H1 (cell line): ENCODE measurements around the gene ERC1. TPM values are rescaled to one million over a fixed set of nuclear protein-coding genes. Genes with fewer than 3 reads are reported as not detected.

ENCODE experiments used
- CTCF ChIA-PET: fragments of 300-600 bp; sonication (Branson Sonifier 250); formaldehyde crosslinking; loops from one replicate; lab custom pipeline; 2021; ENCODE audit not compliant: partially characterized antibody; lab: Charles Lee
- POLR2A ChIA-PET: fragments of 300-600 bp; sonication (Branson Sonifier 250); formaldehyde crosslinking; loops from one replicate; lab custom pipeline; 2021; ENCODE audit warnings: inconsistent platforms; ENCODE audit not compliant: partially characterized antibody; lab: Charles Lee
- DNase-seq, 2 experiments: peaks; one replicate each; pipeline versions ENCODE4 v3.0.0 to v3.0.0-alpha.2; 2010 to 2022; ENCODE audit warnings: low spot score in 2 of 2, low read depth in 1 of 2, mixed read lengths in 1 of 2
- FAIRE-seq: peaks from 2 replicates; lab custom pipeline; 2011; peaks lifted over from hg19 to GRCh38; lab: Jason Lieb, UNC
- H2AFZ ChIP-seq: 2 replicates; pipeline ENCODE4 v1.8.1; 2012; ENCODE audit warnings: low read length, inconsistent platforms
- H2AK5ac ChIP-seq: 2 replicates; pipeline ENCODE4 v1.6.1; 2013; ENCODE audit warnings: low read depth, low read length
- H2BK120ac ChIP-seq: replicated peaks from 2 replicates; pipeline ENCODE3; 2013; ENCODE audit warnings: low read depth, low read length, inconsistent platforms
- H2BK12ac ChIP-seq: 2 replicates; pipeline ENCODE4 v1.6.1; 2013; ENCODE audit warnings: low read depth, low read length
- H2BK15ac ChIP-seq: 2 replicates; pipeline ENCODE4 v1.6.1; 2013; ENCODE audit warnings: low read length
- H2BK20ac ChIP-seq: 2 replicates; pipeline ENCODE4 v1.6.1; 2013; ENCODE audit warnings: low read length
- H2BK5ac ChIP-seq: 2 replicates; pipeline ENCODE4 v1.6.1; 2013; ENCODE audit warnings: low read depth, low read length
- H3K14ac ChIP-seq: 2 replicates; pipeline ENCODE4 v1.6.1; 2013; ENCODE audit warnings: inconsistent platforms; ENCODE audit not compliant: insufficient read length
- H3K18ac ChIP-seq: 2 replicates; pipeline ENCODE4 v1.6.1; 2013; ENCODE audit warnings: low read length; ENCODE audit errors: extremely low read depth
- H3K23ac ChIP-seq: 2 replicates; pipeline ENCODE4 v1.6.1; 2013; ENCODE audit warnings: inconsistent platforms; ENCODE audit not compliant: insufficient read length
- H3K23me2 ChIP-seq: 2 replicates; pipeline ENCODE4 v1.6.1; 2013; ENCODE audit warnings: low read depth, low read length
- H3K27ac ChIP-seq: 2 replicates; pipeline ENCODE4 v1.6.1; 2011; ENCODE audit warnings: low read depth, low read length, inconsistent platforms
- H3K27me3 ChIP-seq, 4 experiments: replicated peaks in 1 of 4; 1 replicate in 1 of 4; 2 replicates in 3 of 4; pipeline versions ENCODE4 v1.6.1 to v1.8.1; 2011 to 2013; ENCODE audit warnings: low read length in 3 of 4, mild to moderate bottlenecking in 3 of 4, inconsistent platforms in 2 of 4, mixed read lengths in 2 of 4, moderate library complexity in 1 of 4; ENCODE audit not compliant: control insufficient read depth in 3 of 4, insufficient read depth in 3 of 4; ENCODE audit errors: extremely low read depth in 1 of 4
- H3K36me3 ChIP-seq, 4 experiments: 2 replicates each; pipeline versions ENCODE4 v1.6.1 to v1.8.1; 2011 to 2013; ENCODE audit warnings: mild to moderate bottlenecking in 4 of 4, low read length in 3 of 4, moderate library complexity in 2 of 4, control low read depth in 1 of 4, inconsistent platforms in 1 of 4; ENCODE audit not compliant: insufficient read depth in 4 of 4, control insufficient read depth in 2 of 4
- H3K4ac ChIP-seq: replicated peaks from 2 replicates; pipeline ENCODE3; 2013; ENCODE audit warnings: low read length, low read depth, mixed read lengths, inconsistent platforms; ENCODE audit not compliant: insufficient read length
- H3K4me1 ChIP-seq, 4 experiments: replicated peaks in 1 of 4; 1 replicate in 1 of 4; 2 replicates in 3 of 4; pipeline versions ENCODE4 v1.6.1 to v1.8.1; 2011 to 2013; ENCODE audit warnings: low read length in 3 of 4, inconsistent platforms in 2 of 4, mixed read lengths in 1 of 4; ENCODE audit not compliant: insufficient read depth in 4 of 4, control insufficient read depth in 3 of 4
- H3K4me2 ChIP-seq, 2 experiments: 2 replicates each; pipeline versions ENCODE4 v1.6.1 to v1.8.1; 2011 to 2013; ENCODE audit warnings: low read depth in 2 of 2, low read length in 2 of 2, control low read depth in 1 of 2, inconsistent platforms in 1 of 2, mild to moderate bottlenecking in 1 of 2; ENCODE audit not compliant: insufficient read depth in 1 of 2
- H3K4me3 ChIP-seq, 4 experiments: fragments of 200-600, 300-600 bp in 1 of 4; sonication (generic), shearing (Covaris generic), sonication (Bioruptor Twin) in 1 of 4; 2 replicates each; pipeline versions ENCODE4 v1.5.1 to v1.8.1; 2011 to 2016; ENCODE audit warnings: low read length in 4 of 4, low read depth in 3 of 4, control low read depth in 2 of 4, inconsistent platforms in 2 of 4, mild to moderate bottlenecking in 2 of 4, mixed read lengths in 1 of 4, moderate library complexity in 1 of 4; ENCODE audit not compliant: insufficient read depth in 2 of 4; ENCODE audit errors: extremely low read depth in 1 of 4
- H3K56ac ChIP-seq: replicated peaks from 2 replicates; pipeline ENCODE3; 2013; ENCODE audit warnings: low read depth, mild to moderate bottlenecking, mixed read lengths, low read length, inconsistent platforms; ENCODE audit not compliant: insufficient read length
- H3K79me1 ChIP-seq: 2 replicates; pipeline ENCODE4 v1.6.1; 2013; ENCODE audit warnings: low read depth, low read length, control low read depth
- H3K79me2 ChIP-seq, 2 experiments: 2 replicates each; pipeline versions ENCODE4 v1.6.1 to v1.8.1; 2012 to 2013; ENCODE audit warnings: low read length in 2 of 2, mild to moderate bottlenecking in 2 of 2, inconsistent platforms in 1 of 2; ENCODE audit not compliant: insufficient read depth in 2 of 2, control insufficient read depth in 1 of 2
- H3K9ac ChIP-seq, 4 experiments: replicated peaks in 1 of 4; 1 replicate in 1 of 4; 2 replicates in 3 of 4; pipeline versions ENCODE4 v1.6.1 to v1.8.1; 2011 to 2013; ENCODE audit warnings: low read depth in 3 of 4, low read length in 3 of 4, control low read depth in 2 of 4, mild to moderate bottlenecking in 2 of 4, moderate library complexity in 2 of 4, inconsistent platforms in 1 of 4; ENCODE audit errors: extremely low read depth in 1 of 4
- H3K9me3 ChIP-seq, 2 experiments: 2 replicates each; pipeline versions ENCODE4 v1.6.1 to v1.8.1; 2012 to 2013; ENCODE audit warnings: mild to moderate bottlenecking in 2 of 2, moderate library complexity in 2 of 2, control low read depth in 1 of 2, inconsistent platforms in 1 of 2, low read depth in 1 of 2, low read length in 1 of 2, mixed read lengths in 1 of 2; ENCODE audit not compliant: insufficient read depth in 2 of 2
- H4K20me1 ChIP-seq, 2 experiments: replicated peaks in 1 of 2; 2 replicates each; pipeline versions ENCODE3 to v1.8.1; 2011 to 2013; ENCODE audit warnings: inconsistent platforms in 2 of 2, low read length in 2 of 2, mild to moderate bottlenecking in 1 of 2; ENCODE audit not compliant: insufficient read depth in 2 of 2, control insufficient read depth in 1 of 2
- H4K5ac ChIP-seq: 2 replicates; pipeline ENCODE4 v1.6.1; 2013; ENCODE audit warnings: low read length, low read depth, mixed read lengths, inconsistent platforms; ENCODE audit not compliant: insufficient read length
- H4K8ac ChIP-seq: 2 replicates; pipeline ENCODE4 v1.8.0; 2013; ENCODE audit warnings: mild to moderate bottlenecking, moderate library complexity, low read length, inconsistent platforms; ENCODE audit not compliant: insufficient read depth; ENCODE audit errors: extremely low read depth
- H4K91ac ChIP-seq: replicated peaks from 2 replicates; pipeline ENCODE3; 2013; ENCODE audit warnings: low read length, mixed read lengths, inconsistent platforms; ENCODE audit not compliant: insufficient read length
- ATF3 ChIP-seq: IDR thresholded peaks from 2 replicates; pipeline ENCODE4 v1.6.1; 2011; ENCODE audit warnings: low read depth, mild to moderate bottlenecking, low read length; ENCODE audit not compliant: insufficient read depth
- BRCA1 ChIP-seq: IDR thresholded peaks from 2 replicates; pipeline ENCODE4 v1.6.1; 2012; ENCODE audit warnings: low read depth, low read length, improper control_type of control experiment
- CTBP2 ChIP-seq: IDR thresholded peaks from 2 replicates; pipeline ENCODE4 v1.7.0; 2011; ENCODE audit warnings: borderline replicate concordance, mild to moderate bottlenecking, moderate library complexity, mixed read lengths, low read length; ENCODE audit not compliant: insufficient read depth, insufficient read length
- E2F6 ChIP-seq: IDR thresholded peaks from 2 replicates; pipeline ENCODE4 v1.6.1; 2012; ENCODE audit warnings: inconsistent platforms
- HDAC2 ChIP-seq, 2 experiments: fragments of 300-600 bp in 1 of 2; sonication (generic) in 1 of 2; IDR thresholded peaks; 2 replicates each; pipeline ENCODE4 v1.6.1; 2011 to 2012; ENCODE audit warnings: low read depth in 2 of 2, low read length in 2 of 2, mild to moderate bottlenecking in 2 of 2, moderate library complexity in 2 of 2, borderline replicate concordance in 1 of 2, inconsistent platforms in 1 of 2
- MAFK ChIP-seq: IDR thresholded peaks from 2 replicates; pipeline ENCODE4 v1.6.1; 2012; ENCODE audit warnings: low read depth, mild to moderate bottlenecking, improper control_type of control experiment, low read length
- POU5F1 ChIP-seq: IDR thresholded peaks from 2 replicates; pipeline ENCODE4 v1.6.1; 2011; ENCODE audit warnings: low read depth, mild to moderate bottlenecking, low read length, moderate library complexity
- RNF2 ChIP-seq: fragments of 200-900, 300-1000 bp; sonication (generic); IDR thresholded peaks from 2 replicates; pipeline ENCODE4 v1.7.1; 2016; ENCODE audit warnings: borderline replicate concordance, low read depth, mild to moderate bottlenecking, antibody characterized with exemption, low read length; ENCODE audit not compliant: poor library complexity, severe bottlenecking; ENCODE audit errors: missing control alignments
- SIX5 ChIP-seq: IDR thresholded peaks from 2 replicates; pipeline ENCODE4 v1.6.1; 2011; ENCODE audit warnings: mild to moderate bottlenecking, low read depth, low read length
- TEAD4 ChIP-seq: IDR thresholded peaks from 2 replicates; pipeline ENCODE4 v1.6.1; 2012; ENCODE audit warnings: low read depth, low read length, inconsistent platforms, mixed read lengths
- WGBS, 2 experiments: shearing (Covaris generic) in 1 of 2; methylation state at CpG; one replicate each; pipeline versions ENCODE4 v1.1.6 to v1.1.7; 2013 to 2015; ENCODE audit warnings: low lambda C conversion rate in 2 of 2, mixed read lengths in 2 of 2, inconsistent platforms in 1 of 2, low coverage in 1 of 2, missing lambda C conversion rate in 1 of 2; ENCODE audit not compliant: insufficient replicate concordance in 2 of 2, insufficient coverage in 1 of 2, insufficient read length in 1 of 2; ENCODE audit errors: extremely low coverage in 1 of 2, missing lambda C conversion rate in 1 of 2; 5-methylcytosine and 5-hydroxymethylcytosine counted together
- polyA plus RNA-seq, 7 experiments: library from polyadenylated mRNA; depleted of rRNA in 3 of 7; stranded (reverse) in 5 of 7; unstranded in 2 of 7; fragments of >200 nt in 5 of 7; fragments of 200-250 nt in 2 of 7; gene quantifications; 1 replicate in 5 of 7; 2 replicates in 1 of 7; 4 replicates in 1 of 7; pipeline versions ENCODE4 v1.2.1 to v1.2.3, GENCODE V29; 2011 to 2013; ENCODE audit warnings: missing spikeins in 2 of 7, mixed read lengths in 2 of 7
- total RNA-seq: library from RNA; stranded (reverse); fragmentation: NEBNext Ultra II Directional; extraction: Animal tissue kit (Norgen Biotek cat#: 25700); gene quantifications from 2 replicates; pipeline ENCODE4 v1.2.1, GENCODE V29; 2021

Gene ERC1
- total and polyA plus RNA-seq, 2 of the 8 experiments (the other 6 are each of a cell fraction or from before 2014, with no cell fraction given), result 7.8 to 45.7 TPM

- H3K4ac ChIP-seq, result no peak overlapping the region
- H4K5ac ChIP-seq, result no peak overlapping the region
- H3K56ac ChIP-seq, result no peak overlapping the region
- H3K14ac ChIP-seq, result no peak overlapping the region
- no peaks in the 10 kb centered on the region for H3K9me3 ChIP-seq
- FAIRE-seq (no peak), DNase-seq (no peak)
- no peaks in the 10 kb centered on the region for H3K23me2 ChIP-seq
- H2BK20ac ChIP-seq, result no peak overlapping the region
- peak overlapping the region in 1 of 2 experiments; percentile 40; a peak in 1 of 4 replicates for H3K4me2 ChIP-seq
- H2AFZ ChIP-seq, result no peak overlapping the region
- peak overlapping the region; percentile 0; the same call in 1 of the 2 replicates for H2AK5ac ChIP-seq
- no peak overlapping the region for H2BK15ac ChIP-seq
- H2BK5ac ChIP-seq, result no peak overlapping the region
- H3K79me2 ChIP-seq, result peaks cover 0 to 48% of the 10 kb centered on the region in 2 experiments; a peak in 2 of 4 replicates
- H3K27ac ChIP-seq, result no peak overlapping the region
- ChIA-PET CTCF (no interaction called here), POLR2A (interaction anchor here (0.7 kb wide), 1 partner anchor 63 kb away, joined by 4 read pairs; no protein-coding TSS in a partner anchor)
- no peaks in the 10 kb centered on the region for H3K36me3 ChIP-seq
- H3K4me3 ChIP-seq, result no peak overlapping the region
- no peak overlapping the region for H2BK120ac ChIP-seq
- H2BK12ac ChIP-seq, result no peak overlapping the region
- no peak overlapping the region for H3K9ac ChIP-seq
- 70% methylated on average over 3 of the region's 3 CpGs; no CpG with 5 or more reads in 1 of the 2 experiments for WGBS, 2 experiments
- no peaks in the 10 kb centered on the region for H3K27me3 ChIP-seq
- peaks cover 0 to 6% (median 4%) of the 10 kb centered on the region in 4 experiments; a peak in 3 of 7 replicates for H3K4me1 ChIP-seq
- H3K18ac ChIP-seq, result no peak overlapping the region; the same call in 1 of the 2 replicates
- H4K8ac ChIP-seq, result no peak overlapping the region
- peaks cover 0 to 2% of the 10 kb centered on the region in 2 experiments for H4K20me1 ChIP-seq
- H3K79me1 ChIP-seq, result peaks cover 3% of the 10 kb centered on the region; the same call in 1 of the 2 replicates
- no peak overlapping the region for H4K91ac ChIP-seq
- H3K23ac ChIP-seq, result no peak overlapping the region
- TF ChIP-seq MAFK (no peak), E2F6 (no peak), BRCA1 (no peak), POU5F1 (no peak), ATF3 (no peak), RNF2 (no peak), TEAD4 (no peak), HDAC2 (IDR thresholded peaks at IDR 0.05; ENCODE audit: borderline replicate concordance in 1 of 2, low read depth in 2 of 2, low read length in 2 of 2) (no peak), CTBP2 (no peak), SIX5 (no peak)
Observed at GRCh38 chr12:1003600-1004271, 12.7 kb downstream of the ERC1 start.
